Kidney (tissue), 14 donors: ENCODE results near the gene PDCD7. TPM values are rescaled to one million over a fixed set of nuclear protein-coding genes. Genes with fewer than 3 reads are reported as not detected.
"Not testable (repeated sequence)": the region's sequence is repeated elsewhere in the genome, so short reads cannot be mapped to it uniquely, and the experiment has no call there.

Experiments used
- DNase-seq, 5 donors: peaks; one replicate each; pipeline ENCODE4 v3.0.0-alpha.2; 2013 to 2020
- FAIRE-seq: peaks from 2 replicates; lab custom pipeline; 2012; peaks lifted over from hg19 to GRCh38; lab: Jason Lieb, UNC
- H3K27ac ChIP-seq, 2 donors: one replicate each; pipeline ENCODE4 v1.7.0; 2013; ENCODE audit warnings: low read depth in 2 of 2, low read length in 2 of 2, inconsistent platforms in 1 of 2
- H3K27me3 ChIP-seq: one replicate; pipeline ENCODE4 v1.7.1; 2013; ENCODE audit warnings: low read length, inconsistent platforms; ENCODE audit not compliant: control insufficient read depth, insufficient read depth
- H3K36me3 ChIP-seq, 3 donors: one replicate each; pipeline versions ENCODE4 v1.7.0 to v1.7.1; 2013; ENCODE audit warnings: low read length in 3 of 3, control low read depth in 1 of 3, inconsistent platforms in 1 of 3; ENCODE audit not compliant: insufficient read depth in 3 of 3, control insufficient read depth in 2 of 3
- H3K4me1 ChIP-seq, 3 donors: one replicate each; pipeline versions ENCODE4 v1.7.0 to v1.7.1; 2013; ENCODE audit warnings: low read length in 3 of 3, inconsistent platforms in 1 of 3, low read depth in 1 of 3; ENCODE audit not compliant: control insufficient read depth in 2 of 3, insufficient read depth in 2 of 3
- H3K4me3 ChIP-seq, 3 donors: one replicate each; pipeline versions ENCODE4 v1.7.0 to v1.8.1; 2013; ENCODE audit warnings: low read length in 3 of 3, control low read depth in 1 of 3, inconsistent platforms in 1 of 3
- H3K9ac ChIP-seq, 3 donors: one replicate each; pipeline versions ENCODE4 v1.7.0 to v1.7.1; 2013; ENCODE audit warnings: low read length in 3 of 3, control low read depth in 1 of 3, inconsistent platforms in 1 of 3
- H3K9me3 ChIP-seq, 3 donors: one replicate each; pipeline versions ENCODE4 v1.7.0 to v1.7.1; 2013; ENCODE audit warnings: low read length in 3 of 3, control low read depth in 1 of 3, inconsistent platforms in 1 of 3; ENCODE audit not compliant: control insufficient read depth in 2 of 3, insufficient read depth in 1 of 3
- CTCF ChIP-seq: IDR thresholded peaks from 3 replicates; pipeline ENCODE4 v1.5.1; 2012; ENCODE audit warnings: mild to moderate bottlenecking, moderate library complexity, borderline replicate concordance; ENCODE audit not compliant: insufficient read depth; ENCODE audit errors: extremely low read depth
- intact Hi-C: fragments of 100-400 bp; cut with DNase I; formaldehyde crosslinking; loops from one replicate; pipeline ENCODE4 v1.11.1; 2022
- polyA plus RNA-seq: library from polyadenylated mRNA; stranded (reverse); fragments of 350-450 nt; fragmentation: Illumina TruSeq; extraction: RNeasy Lipid Tissue Mini Kit (QIAGEN cat#74804); gene quantifications from one replicate; pipeline ENCODE4 v1.2.3, GENCODE V29; 2014; ENCODE audit warnings: low read depth, low replicate concordance; ENCODE audit not compliant: insufficient read depth
- total RNA-seq: library from RNA; stranded (reverse); fragmentation: NEBNext Ultra II Directional; extraction: Animal tissue kit (Norgen Biotek cat#: 25700); gene quantifications from one replicate; pipeline ENCODE4 v1.2.1, GENCODE V29; 2021
- donor health status: control.
- donor health status: control.
- donor health status: control.
- donor health status: control.
- donor health status: control.
- donor health status: DM: yes; HTN: yes; CAD: no.
- donor health status: Normal renal cell carcinoma (clear cell type).

Gene PDCD7
- total and polyA plus RNA-seq, 2 donors from 2014 or later, result 10.4 to 21.5 TPM

GRCh38 chr15:65147902-65148301 is 14.3 kb upstream of the PDCD7 start:
- FAIRE-seq (no peak), DNase-seq (no peak)
- no peak overlapping the region for H3K4me3 ChIP-seq
- H3K27ac ChIP-seq, result no peak overlapping the region
- TF ChIP-seq CTCF, result no peak
- no peak overlapping the region for H3K9ac ChIP-seq
- no peaks in the 10 kb centered on the region for H3K27me3 ChIP-seq
- intact Hi-C loops, result no loop called here
- peaks cover 3 to 15% (median 4%) of the 10 kb centered on the region in 3 donors for H3K36me3 ChIP-seq
- no peaks in the 10 kb centered on the region for H3K4me1 ChIP-seq
- no peaks in the 10 kb centered on the region for H3K9me3 ChIP-seq

GRCh38 chr15:65146438-65146837 is 12.8 kb upstream of the PDCD7 start:
- peaks cover 3 to 15% (median 4%) of the 10 kb centered on the region in 3 donors for H3K36me3 ChIP-seq
- no peaks in the 10 kb centered on the region for H3K9me3 ChIP-seq
- no peak for TF ChIP-seq CTCF
- H3K4me3 ChIP-seq, result no peak overlapping the region
- FAIRE-seq (no peak), DNase-seq (no peak)
- no peaks in the 10 kb centered on the region for H3K27me3 ChIP-seq
- no peak overlapping the region for H3K27ac ChIP-seq
- H3K4me1 ChIP-seq, result no peaks in the 10 kb centered on the region
- H3K9ac ChIP-seq, result no peak overlapping the region
- intact Hi-C loops, result no loop called here

DNA sequence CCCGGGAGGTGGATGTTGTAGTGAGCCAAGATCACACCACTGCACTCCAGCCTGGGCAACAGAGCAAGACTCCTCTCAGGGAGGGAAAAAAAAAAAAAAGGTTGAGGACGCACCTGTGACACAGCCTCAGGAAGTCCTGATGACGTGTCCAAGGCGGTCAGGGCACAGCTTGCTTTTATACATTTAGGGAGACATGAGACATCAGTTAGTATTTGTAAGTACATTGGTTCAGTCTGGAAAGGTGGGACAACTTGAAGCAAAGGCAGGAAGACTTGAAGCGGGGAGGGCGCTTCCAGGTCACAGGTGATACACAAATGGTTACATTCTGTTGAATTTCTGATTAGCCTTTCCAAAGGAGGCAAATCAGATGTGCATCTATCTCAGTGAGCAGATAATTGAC is 5.0 kb upstream of the PDCD7 start:
- H3K36me3 ChIP-seq, H3K27ac ChIP-seq, FAIRE-seq, H3K4me1 ChIP-seq, H3K27me3 ChIP-seq, H3K9ac ChIP-seq, intact Hi-C loops, H3K9me3 ChIP-seq, DNase-seq, H3K4me3 ChIP-seq: not testable (repeated sequence)

DNA sequence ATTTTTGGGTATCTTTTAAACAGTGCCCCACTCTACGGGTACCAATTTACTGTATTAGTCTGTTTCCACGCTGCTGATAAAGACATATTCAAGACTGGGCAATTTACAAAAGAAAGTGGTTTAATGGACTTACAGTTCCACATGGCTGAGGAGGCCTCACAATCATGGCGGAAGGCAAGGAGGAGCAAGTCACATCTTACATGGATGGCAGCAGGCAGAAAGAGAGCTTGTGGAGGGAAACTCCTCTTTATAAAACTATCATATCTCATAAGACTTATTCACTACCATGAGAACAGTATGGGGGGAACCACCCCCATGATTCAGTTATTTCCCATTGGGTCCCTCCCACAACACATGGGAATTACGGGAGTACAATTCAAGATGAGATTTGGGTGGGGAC is 4.3 kb upstream of the PDCD7 start:
- H3K36me3 ChIP-seq, DNase-seq, H3K4me1 ChIP-seq, intact Hi-C loops, H3K4me3 ChIP-seq, FAIRE-seq, H3K9ac ChIP-seq, H3K27me3 ChIP-seq, H3K27ac ChIP-seq, H3K9me3 ChIP-seq: not testable (repeated sequence)

DNA sequence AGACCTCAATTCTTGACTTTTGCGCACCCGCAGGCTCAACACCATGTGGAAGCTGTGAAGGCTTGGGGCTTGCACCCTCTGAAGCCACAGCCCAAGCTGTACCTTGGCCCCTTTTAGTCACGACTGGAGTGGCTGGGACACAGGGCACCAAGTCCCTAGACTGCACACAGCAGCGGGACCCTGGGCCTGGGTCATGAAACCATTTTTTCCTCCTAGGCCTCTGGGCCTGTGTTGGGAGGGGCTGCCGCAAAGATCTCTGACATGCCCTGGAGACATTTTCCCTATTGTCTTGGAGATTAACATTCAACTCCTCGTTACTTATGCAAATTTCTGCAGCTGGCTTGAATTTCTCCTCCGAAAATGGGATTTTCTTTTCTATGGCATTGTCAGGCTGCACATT is 3.5 kb upstream of the PDCD7 start:
- DNase-seq, H3K4me3 ChIP-seq, H3K27ac ChIP-seq, H3K4me1 ChIP-seq, intact Hi-C loops, FAIRE-seq, H3K36me3 ChIP-seq, H3K9me3 ChIP-seq, H3K27me3 ChIP-seq, H3K9ac ChIP-seq: not testable (repeated sequence)
